ENCODE data around the gene MAP3K3.

The MAP3K3 gene

GRCh38 chr17:63703556-63704258 is 81.5 kb downstream of the MAP3K3 start:
- H3K36me3 ChIP-seq (ENCODE audit: control insufficient read depth, low read length): peaks cover 60% of the 10 kb centered on the region
- H3K79me2 ChIP-seq (ENCODE audit: control insufficient read depth, low read length): peaks cover 46% of the 10 kb centered on the region
- no peak overlapping the region for H3K27ac ChIP-seq (ENCODE audit: low read depth, low read length)
- no peaks in the 10 kb centered on the region for H3K9me2 ChIP-seq (replicated peaks; ENCODE audit: control insufficient read depth, low read length)
- H4K20me1 ChIP-seq (ENCODE audit: control insufficient read depth, insufficient read depth, low read depth, low read length): peaks cover 5% of the 10 kb centered on the region; the same call in 1 of the 2 replicates
- peaks cover 61% of the 10 kb centered on the region for H3K4me1 ChIP-seq (ENCODE audit: control insufficient read depth, low read length)
- no peaks in the 10 kb centered on the region for H3K9me3 ChIP-seq (ENCODE audit: control insufficient read depth, insufficient read depth, low read length)
- H3K4me3 ChIP-seq (ENCODE audit: low read length): peak overlapping the region; percentile 95
- H3K4me2 ChIP-seq (ENCODE audit: low read length): peak overlapping the region; percentile 100
- no peaks in the 10 kb centered on the region for H3K27me3 ChIP-seq (ENCODE audit: control insufficient read depth, low read length)
- TF ChIP-seq EZH2phosphoT487 (IDR thresholded peaks at IDR 0.05; ENCODE audit: borderline replicate concordance, low read length): no peak
- TF ChIP-seq, protein P1, sequence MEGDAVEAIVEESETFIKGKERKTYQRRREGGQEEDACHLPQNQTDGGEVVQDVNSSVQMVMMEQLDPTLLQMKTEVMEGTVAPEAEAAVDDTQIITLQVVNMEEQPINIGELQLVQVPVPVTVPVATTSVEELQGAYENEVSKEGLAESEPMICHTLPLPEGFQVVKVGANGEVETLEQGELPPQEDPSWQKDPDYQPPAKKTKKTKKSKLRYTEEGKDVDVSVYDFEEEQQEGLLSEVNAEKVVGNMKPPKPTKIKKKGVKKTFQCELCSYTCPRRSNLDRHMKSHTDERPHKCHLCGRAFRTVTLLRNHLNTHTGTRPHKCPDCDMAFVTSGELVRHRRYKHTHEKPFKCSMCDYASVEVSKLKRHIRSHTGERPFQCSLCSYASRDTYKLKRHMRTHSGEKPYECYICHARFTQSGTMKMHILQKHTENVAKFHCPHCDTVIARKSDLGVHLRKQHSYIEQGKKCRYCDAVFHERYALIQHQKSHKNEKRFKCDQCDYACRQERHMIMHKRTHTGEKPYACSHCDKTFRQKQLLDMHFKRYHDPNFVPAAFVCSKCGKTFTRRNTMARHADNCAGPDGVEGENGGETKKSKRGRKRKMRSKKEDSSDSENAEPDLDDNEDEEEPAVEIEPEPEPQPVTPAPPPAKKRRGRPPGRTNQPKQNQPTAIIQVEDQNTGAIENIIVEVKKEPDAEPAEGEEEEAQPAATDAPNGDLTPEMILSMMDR (IDR thresholded peaks at IDR 0.05; ENCODE audit: low read depth, low read length, poor library complexity, severe bottlenecking): no peak
- peaks cover 14% of the 10 kb centered on the region for H3F3A ChIP-seq (ENCODE audit: control insufficient read depth, insufficient read depth)

- no peak for TF ChIP-seq EZH2phosphoT487 (IDR thresholded peaks at IDR 0.05; ENCODE audit: borderline replicate concordance, low read length)
- TF ChIP-seq, protein P1 (IDR thresholded peaks at IDR 0.05; ENCODE audit: low read depth, low read length, poor library complexity, severe bottlenecking): no peak
- Histone ChIP-seq H3K9me3 (ENCODE audit: control insufficient read depth, insufficient read depth, low read length) (no peaks in the 10 kb centered on the region), H3K4me3 (ENCODE audit: low read length) (peak overlapping the region; percentile 95; the same call in 1 of the 2 replicates), H4K20me1 (ENCODE audit: control insufficient read depth, insufficient read depth, low read depth, low read length) (peaks cover 5% of the 10 kb centered on the region; the same call in 1 of the 2 replicates), H3K4me2 (ENCODE audit: low read length) (peak overlapping the region; percentile 100), H3K9me2 (replicated peaks; ENCODE audit: control insufficient read depth, low read length) (no peaks in the 10 kb centered on the region), H3K79me2 (ENCODE audit: control insufficient read depth, low read length) (peaks cover 42% of the 10 kb centered on the region), H3F3A (ENCODE audit: control insufficient read depth, insufficient read depth) (peaks cover 14% of the 10 kb centered on the region), H3K4me1 (ENCODE audit: control insufficient read depth, low read length) (peaks cover 61% of the 10 kb centered on the region), H3K36me3 (ENCODE audit: control insufficient read depth, low read length) (peaks cover 61% of the 10 kb centered on the region), H3K27me3 (ENCODE audit: control insufficient read depth, low read length) (no peaks in the 10 kb centered on the region), H3K27ac (ENCODE audit: low read depth, low read length) (no peak overlapping the region)
Measured at GRCh38 chr17:63704259-63704576, 82.0 kb downstream of the MAP3K3 start.

DNA sequence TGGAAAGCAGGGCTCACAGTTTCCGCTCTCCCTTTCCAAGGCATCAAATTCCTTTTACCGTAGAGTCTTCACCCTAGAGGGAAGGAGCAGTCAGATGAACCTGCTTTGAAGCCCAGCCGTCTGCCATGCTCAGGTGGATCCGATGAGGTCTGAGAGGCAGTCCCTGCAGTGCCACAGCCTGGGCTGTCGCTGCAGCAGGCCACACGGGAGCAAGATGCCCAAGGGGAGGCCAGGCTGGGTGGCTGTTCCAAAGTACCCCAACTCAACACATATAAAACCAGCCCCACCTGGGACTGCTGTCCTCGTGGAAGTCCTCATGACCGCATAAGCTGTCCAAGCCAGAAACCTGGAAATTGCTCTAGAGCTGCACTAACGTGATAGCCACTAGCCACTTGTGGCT is 82.6 kb downstream of the MAP3K3 start:
- H3K4me1 ChIP-seq (ENCODE audit: control insufficient read depth, low read length): peaks cover 61% of the 10 kb centered on the region
- H3K27ac ChIP-seq (ENCODE audit: low read depth, low read length): peak overlapping the region; percentile 22; the same call in 1 of the 2 replicates
- H3F3A ChIP-seq (ENCODE audit: control insufficient read depth, insufficient read depth): peaks cover 19% of the 10 kb centered on the region
- no peaks in the 10 kb centered on the region for H3K9me3 ChIP-seq (ENCODE audit: control insufficient read depth, insufficient read depth, low read length)
- 0 out of 2 replicates have a peak overlapping the region, but pooled peaks have one; percentile 100 for H3K4me2 ChIP-seq (ENCODE audit: low read length)
- no peak overlapping the region for H3K4me3 ChIP-seq (ENCODE audit: low read length)
- H4K20me1 ChIP-seq (ENCODE audit: control insufficient read depth, insufficient read depth, low read depth, low read length): peaks cover 5% of the 10 kb centered on the region; the same call in 1 of the 2 replicates
- H3K36me3 ChIP-seq (ENCODE audit: control insufficient read depth, low read length): peaks cover 67% of the 10 kb centered on the region
- no peaks in the 10 kb centered on the region for H3K9me2 ChIP-seq (replicated peaks; ENCODE audit: control insufficient read depth, low read length)
- peaks cover 42% of the 10 kb centered on the region for H3K79me2 ChIP-seq (ENCODE audit: control insufficient read depth, low read length)
- H3K27me3 ChIP-seq (ENCODE audit: control insufficient read depth, low read length): no peaks in the 10 kb centered on the region
- TF ChIP-seq EZH2phosphoT487 (IDR thresholded peaks at IDR 0.05; ENCODE audit: borderline replicate concordance, low read length): no peak
- TF ChIP-seq, protein P1 (IDR thresholded peaks at IDR 0.05; ENCODE audit: low read depth, low read length, poor library complexity, severe bottlenecking): no peak

Data from DOHH2 (cell line).